ENCODE data around the gene FXYD7.
"Not testable (repeated sequence)": the region's sequence is repeated elsewhere in the genome, so short reads cannot be mapped to it uniquely, and the experiment has no call there.

FXYD7 gene

GRCh38 chr19:35144600-35145436 is 1.8 kb downstream of the FXYD7 start:
- DNase-seq (ENCODE audit: low read depth) = no peak

- DNase-seq (ENCODE audit: low read depth) = no peak
Measured at GRCh38 chr19:35146746-35147459, 3.8 kb downstream of the FXYD7 start.

- DNase-seq (ENCODE audit: low read depth) = no peak
Measured at GRCh38 chr19:35149463-35149862, 6.4 kb downstream of the FXYD7 start.

GRCh38 chr19:35150445-35150844 is 7.4 kb downstream of the FXYD7 start:
- DNase-seq (ENCODE audit: low read depth) = no peak

- DNase-seq (ENCODE audit: low read depth) = no peak
Measured at GRCh38 chr19:35151273-35152065, 8.4 kb downstream of the FXYD7 start.

- not testable (repeated sequence) for DNase-seq (ENCODE audit: low read depth)
Measured at GRCh38 chr19:35153129-35153522, 10.1 kb downstream of the FXYD7 start.

GRCh38 chr19:35153701-35154524 is 10.9 kb downstream of the FXYD7 start:
- peak; percentile 69 for DNase-seq (ENCODE audit: low read depth)

GRCh38 chr19:35154525-35155406 is 11.7 kb downstream of the FXYD7 start, which contains the start of gene FXYD5:
TSS of gene FXYD5 (plus strand) at chr19:35154735. CDS start at chr19:35155551, 816 bp downstream.
- peak; percentile 84 for DNase-seq (ENCODE audit: low read depth)

- peak; percentile 21 for DNase-seq (ENCODE audit: low read depth)
Measured at GRCh38 chr19:35155441-35155840, 12.4 kb downstream of the FXYD7 start.

- DNase-seq (ENCODE audit: low read depth) = no peak
Measured at GRCh38 chr19:35155981-35156672, 13.1 kb downstream of the FXYD7 start.

- no peak for DNase-seq (ENCODE audit: low read depth)
Measured at GRCh38 chr19:35156673-35157014, 13.6 kb downstream of the FXYD7 start.

- no peak for DNase-seq (ENCODE audit: low read depth)
Measured at GRCh38 chr19:35157431-35157830, 14.4 kb downstream of the FXYD7 start.

- no peak for DNase-seq (ENCODE audit: low read depth)
Measured at GRCh38 chr19:35159606-35160005, 16.6 kb downstream of the FXYD7 start.

GRCh38 chr19:35160629-35161433 is 17.8 kb downstream of the FXYD7 start:
- DNase-seq (ENCODE audit: low read depth) = no peak

GRCh38 chr19:35161434-35161743 is 18.3 kb downstream of the FXYD7 start:
- DNase-seq (ENCODE audit: low read depth) = no peak

GRCh38 chr19:35162471-35163326 is 19.6 kb downstream of the FXYD7 start:
- DNase-seq (ENCODE audit: low read depth) = no peak

GRCh38 chr19:35164418-35164817 is 21.4 kb downstream of the FXYD7 start:
- no peak for DNase-seq (ENCODE audit: low read depth)
